ENCODE results near the gene PITHD1.
"Not testable (repeated sequence)": the region's sequence is repeated elsewhere in the genome, so short reads cannot be mapped to it uniquely, and the experiment has no call there.

The PITHD1 gene

DNA sequence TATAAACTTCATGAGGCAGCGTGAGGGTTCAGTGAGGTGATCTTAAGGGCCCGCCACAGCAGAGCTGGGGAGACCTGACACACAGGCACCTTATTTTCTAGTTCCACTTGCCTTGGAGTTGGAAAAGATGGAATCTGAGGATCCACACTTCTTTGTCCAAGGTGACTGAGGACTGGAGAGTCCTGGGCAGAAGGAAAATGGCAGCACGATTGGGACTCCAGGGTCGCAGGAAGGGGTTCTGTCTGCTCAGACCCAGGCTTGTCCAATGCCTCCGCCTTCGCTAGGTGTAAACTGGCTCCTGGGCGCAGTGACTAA lies 21.0 kb downstream of the PITHD1 start:
- no peak for DNase-seq (ENCODE audit: low read depth)

DNA sequence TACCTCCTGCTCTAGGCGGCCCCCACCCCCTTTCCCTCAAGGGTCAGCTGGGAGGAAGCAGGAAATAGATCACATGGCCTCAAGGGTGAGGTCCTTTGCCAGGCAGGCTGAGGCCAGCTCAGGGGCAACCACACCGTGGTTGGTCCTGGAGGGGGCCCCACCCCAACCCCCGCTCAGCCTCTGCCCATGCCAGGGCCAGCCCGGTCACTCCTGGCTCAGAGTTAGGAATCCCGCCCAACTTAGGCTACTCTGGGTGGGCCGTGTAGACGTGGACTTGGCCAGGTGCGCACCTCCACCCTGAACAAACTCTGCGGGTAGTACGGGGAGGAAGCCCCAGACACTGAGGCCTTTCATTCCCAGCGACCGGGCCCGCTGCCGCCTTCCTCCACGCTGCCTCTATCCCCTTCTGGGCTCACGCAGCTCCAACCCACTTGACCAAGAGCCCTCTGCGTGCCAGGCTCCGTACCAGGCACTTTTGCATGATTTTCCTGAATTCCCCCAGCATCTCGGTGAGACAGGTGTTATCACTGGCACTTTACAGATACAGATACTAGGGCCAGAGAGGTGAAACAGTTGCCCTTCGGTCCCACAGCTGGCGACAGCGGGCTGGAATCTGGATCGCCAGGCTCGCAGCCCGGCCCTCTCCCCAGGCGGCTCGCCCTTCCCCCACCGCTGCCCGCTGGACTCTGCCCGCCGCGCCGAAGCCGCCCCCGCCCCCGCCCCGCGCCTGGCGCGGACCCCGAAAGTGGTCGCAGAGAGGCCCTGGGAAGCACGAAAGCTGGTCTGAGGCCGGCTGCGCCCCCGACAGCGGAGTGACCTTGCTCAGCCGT lies 21.6 kb downstream of the PITHD1 start:
- peak; percentile 31 for DNase-seq (ENCODE audit: low read depth)

DNA sequence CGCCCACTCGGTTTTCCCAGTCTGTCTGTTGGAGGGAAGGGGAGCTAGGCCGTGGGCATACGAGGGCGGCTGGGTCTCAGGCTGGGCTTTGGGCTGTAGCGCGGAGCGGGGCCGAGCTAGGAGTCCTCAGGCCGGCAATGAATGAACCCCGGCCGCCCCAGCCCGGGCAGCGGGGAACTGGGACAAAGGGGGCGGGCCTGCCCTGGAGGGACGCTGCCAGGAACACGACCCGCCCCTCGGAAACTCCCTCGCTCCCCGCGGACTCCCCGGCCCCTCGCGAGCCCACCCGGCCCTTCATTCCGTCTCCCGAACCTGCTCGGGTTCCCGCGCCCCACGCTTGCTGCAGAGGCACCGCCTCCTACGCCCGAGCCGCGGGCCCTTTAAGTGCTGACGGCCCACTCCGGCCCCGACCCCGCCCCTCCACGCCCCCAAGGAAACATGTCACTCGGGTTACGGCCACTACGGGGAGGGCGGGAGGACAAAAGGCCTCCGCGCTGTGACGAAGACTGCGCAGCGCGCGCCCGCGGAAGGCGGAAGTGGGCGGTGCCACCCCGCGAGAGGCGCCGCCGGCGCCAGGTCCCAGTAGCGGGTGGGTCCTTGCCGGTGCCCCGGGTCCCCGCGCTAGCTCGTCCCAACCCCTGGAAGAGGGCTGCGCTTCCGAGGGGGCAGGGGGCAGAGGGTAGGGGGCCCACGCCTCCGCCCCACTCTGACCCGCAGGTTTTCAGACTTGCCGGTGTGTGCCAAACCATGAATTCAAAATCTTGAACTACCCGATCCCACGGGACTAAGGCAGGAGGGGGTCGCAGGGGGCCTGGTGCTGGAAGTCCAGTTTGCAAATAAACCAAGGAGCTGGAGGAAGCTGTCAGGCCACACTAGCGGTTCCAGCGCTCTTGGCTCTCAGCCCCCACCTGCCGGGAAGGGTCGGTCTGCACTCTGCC lies 22.5 kb downstream of the PITHD1 start, which contains the start of gene GALE:
Gene GALE (minus strand): TSS at position 355 of the 938 bp plus-strand sequence. CDS start 1,747 bp downstream, outside the sequence.
- DNase-seq (ENCODE audit: low read depth) = peak; percentile 90

DNA sequence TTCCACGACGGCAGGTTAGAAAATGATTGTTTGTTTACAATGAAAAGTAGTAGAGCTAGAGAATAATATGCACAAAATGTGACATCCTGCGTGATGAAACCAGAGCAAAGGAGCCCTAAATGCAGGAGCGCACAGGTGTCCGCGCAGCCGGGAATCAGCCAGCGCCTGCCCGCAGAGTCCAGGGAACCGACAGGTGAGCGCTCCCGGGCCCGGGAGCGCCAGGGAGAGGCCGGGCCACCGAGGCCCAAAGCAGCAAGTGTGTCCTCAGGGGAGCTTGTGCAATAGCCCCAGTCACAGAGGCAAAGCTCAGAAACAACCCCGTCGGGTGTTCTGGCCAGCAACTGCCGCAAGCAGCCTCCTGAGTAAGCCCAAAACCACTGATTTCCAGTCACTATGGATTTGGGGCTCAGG lies 23.1 kb downstream of the PITHD1 start:
- DNase-seq (ENCODE audit: low read depth) = no peak

DNA sequence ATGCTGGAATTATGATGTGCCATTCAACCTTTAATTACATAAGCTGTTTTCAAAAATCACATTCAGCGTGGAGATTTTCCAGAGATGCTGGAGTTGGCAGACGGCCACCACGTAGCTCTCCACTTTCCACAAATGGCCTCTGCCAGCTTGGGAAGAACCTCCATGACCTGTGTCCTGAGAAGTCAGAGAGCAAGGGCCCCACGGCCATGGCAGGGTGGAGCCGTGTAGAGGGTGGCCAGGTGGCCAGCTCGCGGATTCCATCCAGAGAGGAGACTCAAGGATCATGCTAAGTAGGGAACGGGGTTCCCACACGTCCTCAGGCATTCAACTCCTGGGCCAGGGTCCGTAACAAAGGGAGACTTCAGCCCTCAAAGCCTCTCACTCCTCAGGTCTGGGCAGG lies 23.7 kb downstream of the PITHD1 start:
- no peak for DNase-seq (ENCODE audit: low read depth)

DNA sequence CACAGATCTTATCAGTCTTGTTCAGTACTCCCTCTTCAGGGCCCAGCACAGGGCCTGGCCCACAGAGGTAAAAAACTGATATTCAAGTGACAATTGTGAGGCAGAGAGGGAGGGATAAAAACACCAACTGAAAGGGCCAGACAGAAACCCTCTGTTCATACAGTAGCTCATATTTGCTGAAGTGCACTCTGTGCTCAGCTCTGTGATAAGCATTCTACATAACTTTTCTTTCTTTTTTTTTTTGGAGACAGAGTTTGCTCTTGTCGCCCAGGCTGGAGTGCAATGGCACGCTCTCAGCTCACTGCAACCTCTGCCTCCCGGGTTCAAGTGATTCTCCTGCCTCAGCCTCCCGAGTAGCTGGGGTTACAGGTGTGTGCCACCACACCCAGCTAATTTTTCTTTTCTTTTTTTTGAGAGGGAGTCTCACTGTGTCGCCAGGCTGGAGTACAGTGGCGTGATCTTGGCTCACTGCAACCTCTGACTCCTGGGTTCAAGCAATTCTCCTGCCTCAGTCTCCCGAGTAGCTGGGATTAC lies 24.7 kb downstream of the PITHD1 start:
- DNase-seq (ENCODE audit: low read depth) = not testable (repeated sequence)

DNA sequence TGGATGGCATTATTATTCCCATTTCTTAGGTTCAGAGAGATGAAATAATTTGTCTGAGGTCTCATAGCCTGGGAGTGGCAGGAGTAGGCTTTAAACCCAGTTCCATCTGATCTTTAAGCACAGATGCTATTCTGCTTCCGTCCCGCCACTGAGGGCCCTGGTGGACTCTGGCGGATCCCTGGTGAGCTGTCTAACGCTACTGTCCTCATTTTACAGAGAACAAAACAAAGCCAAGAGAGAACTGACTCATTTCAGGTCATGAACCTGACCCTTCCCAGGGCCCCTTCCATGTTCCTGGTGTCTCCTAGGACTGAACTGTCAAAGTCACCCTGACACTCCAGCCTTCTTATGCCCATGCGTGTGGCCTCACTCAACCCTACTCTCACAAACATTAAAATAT lies 25.5 kb downstream of the PITHD1 start:
- DNase-seq (ENCODE audit: low read depth) = no peak

DNA sequence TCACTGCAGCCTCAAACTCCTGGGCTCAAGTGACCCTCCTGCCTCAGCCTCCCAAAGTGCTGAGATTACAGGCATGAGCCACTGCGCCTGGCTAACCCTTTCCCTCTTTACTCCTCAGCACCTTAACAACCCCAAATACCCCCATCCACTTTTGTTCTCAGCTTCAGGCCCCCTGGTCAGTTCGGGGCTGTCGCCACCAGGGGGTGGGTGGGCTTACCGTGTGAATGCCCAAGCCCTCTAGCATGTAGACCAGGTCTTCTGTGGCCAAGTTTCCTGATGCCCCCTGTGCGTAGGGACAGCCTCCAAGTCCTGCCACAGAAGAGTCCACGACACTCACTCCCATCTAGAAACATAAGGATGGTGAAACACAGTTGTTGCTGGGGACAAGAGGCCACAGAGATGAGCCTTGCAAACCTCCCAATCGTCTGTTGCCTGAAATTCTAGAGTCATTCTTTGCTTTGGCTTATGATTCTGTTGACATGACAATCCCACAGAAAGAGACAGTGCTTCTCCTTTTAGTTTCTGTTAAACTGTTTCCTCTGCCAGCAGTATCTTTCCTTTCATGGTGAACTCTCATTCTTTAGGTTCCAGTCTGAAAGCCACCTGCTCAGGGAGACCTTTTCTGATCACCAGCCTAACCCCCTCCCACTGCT lies 26.1 kb downstream of the PITHD1 start:
- no peak for DNase-seq (ENCODE audit: low read depth)

DNA sequence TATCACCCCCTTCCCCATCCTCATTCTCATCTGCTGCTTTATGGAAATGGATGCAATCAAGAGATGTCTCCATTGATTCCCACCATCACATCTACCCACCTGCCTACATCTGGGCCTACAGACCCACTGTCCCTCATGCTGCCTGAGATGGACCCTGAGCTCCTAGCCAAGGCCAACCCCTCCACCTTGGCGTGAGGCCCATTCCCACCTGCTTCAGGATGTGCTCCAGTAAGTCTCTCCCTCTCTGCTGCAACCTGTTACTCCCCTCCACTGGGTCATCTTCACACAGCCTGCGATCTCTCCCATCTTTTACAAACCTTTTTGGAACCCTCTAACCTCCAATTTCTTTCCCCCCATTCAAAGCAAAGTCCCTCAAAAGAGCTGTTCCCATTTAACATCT lies 26.8 kb downstream of the PITHD1 start:
- no peak for DNase-seq (ENCODE audit: low read depth)

DNA sequence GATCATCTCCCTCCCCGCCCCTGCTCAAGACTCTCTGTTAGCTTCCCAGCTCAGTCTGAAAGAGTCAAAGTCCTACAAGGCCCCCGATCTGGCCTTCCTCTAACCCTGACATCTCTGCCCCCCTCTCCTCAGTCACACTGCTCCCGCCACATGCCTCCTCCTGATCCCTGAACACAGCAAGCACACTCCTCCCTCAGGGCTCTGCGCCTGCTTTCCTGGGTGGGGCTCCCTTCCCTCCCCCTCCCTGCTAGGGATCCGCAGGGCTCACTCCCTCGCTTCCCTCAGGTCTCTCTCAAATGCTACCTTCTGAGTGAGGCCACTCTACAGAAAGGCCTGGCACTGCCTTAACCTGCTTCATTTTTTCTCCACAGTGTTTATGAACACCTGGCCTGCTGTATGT lies 28.1 kb downstream of the PITHD1 start:
- DNase-seq (ENCODE audit: low read depth) = no peak

DNA sequence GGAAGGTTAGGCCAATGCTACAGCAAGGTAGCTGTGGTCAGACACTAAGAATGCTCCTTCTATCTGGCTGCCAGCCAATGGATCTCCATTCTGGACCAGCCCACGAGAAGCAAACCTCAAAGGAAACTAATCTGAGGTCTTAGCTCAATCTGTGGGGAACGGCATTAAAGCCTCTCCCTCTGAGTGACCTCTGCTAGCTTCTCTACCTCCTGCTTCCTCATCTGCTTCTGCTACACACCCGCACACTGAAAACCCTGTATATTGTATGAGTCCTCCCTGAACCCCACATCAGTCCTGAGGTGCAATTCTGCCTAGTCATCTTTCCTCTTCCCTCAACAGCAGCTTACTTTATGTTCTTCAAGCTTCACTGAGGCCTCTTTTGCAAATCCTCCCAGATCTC lies 29.2 kb downstream of the PITHD1 start:
- no peak for DNase-seq (ENCODE audit: low read depth)

DNA sequence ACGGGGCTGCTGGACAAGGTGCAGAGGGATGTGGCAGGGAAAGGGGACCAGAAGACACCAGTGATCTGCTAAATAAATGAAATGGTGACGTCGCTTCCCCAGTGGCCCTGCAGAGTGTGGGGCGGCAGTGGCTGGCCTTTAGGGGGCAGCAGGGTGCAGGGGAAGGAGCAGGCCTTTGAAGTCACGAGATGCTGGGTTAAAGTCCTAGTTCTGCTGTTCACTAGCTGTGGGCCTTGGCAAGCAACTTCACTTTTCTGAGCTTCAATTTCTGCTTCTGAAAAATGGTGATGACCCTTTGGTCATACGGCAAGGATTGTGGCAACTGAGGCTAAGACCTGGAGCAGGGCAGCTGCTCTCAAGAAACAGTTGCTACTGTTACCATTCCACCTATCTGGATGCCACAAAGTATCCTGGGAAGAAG lies 31.5 kb downstream of the PITHD1 start:
- DNase-seq (ENCODE audit: low read depth) = no peak

DNA sequence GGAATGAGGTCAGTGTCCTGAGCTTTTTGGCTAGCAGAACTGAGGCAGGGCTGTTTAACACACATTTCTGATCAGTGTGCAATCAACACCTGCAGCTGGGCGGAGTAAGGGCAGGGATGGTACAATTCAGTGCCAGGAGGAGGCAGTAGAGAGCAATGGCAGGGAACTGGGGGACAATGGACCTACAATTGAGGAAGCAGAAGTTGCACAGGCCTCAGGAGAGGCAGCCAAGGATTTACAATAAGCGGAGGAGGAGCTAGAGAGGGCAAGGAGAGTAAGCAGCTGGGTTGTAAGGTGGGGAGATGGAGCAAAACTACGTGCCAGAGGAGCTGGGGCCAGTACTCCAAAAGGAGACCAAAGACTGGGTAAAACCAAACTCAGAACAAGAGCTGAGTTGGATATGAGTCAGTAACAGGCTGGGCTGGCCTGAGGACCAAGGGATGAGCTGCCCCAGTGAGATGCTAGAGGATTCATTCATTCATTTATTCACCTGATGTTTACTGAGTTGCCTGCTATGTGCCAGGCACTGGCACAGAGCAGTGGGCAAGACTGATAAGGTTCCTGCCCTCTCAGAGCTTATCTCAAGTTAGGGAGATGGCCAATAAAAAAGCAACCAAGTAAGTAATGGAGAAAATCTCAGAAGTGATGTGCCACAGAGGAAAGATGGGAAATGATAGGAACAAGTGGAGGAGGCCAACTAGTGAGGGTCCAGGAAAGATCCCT lies 32.8 kb downstream of the PITHD1 start:
- no peak for DNase-seq (ENCODE audit: low read depth)

DNA sequence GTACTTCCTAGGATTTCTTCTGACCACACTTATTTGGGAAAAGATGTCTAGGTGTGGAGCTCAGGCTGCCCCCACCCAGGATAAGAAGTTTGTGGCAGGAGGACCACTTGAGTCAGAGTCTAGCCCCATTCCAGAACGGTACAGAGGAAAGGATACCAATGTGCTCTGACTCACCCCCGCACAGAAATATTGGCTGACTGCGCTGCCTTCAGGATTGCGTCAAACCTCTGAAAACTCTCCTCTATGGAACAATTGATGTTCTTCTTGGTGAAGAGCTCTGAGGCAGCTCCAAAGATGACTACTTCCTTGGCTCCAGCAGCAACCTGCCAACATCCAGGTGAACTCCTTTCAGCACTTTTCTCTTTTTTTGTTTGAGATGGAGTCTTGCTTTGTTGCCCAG lies 35.8 kb downstream of the PITHD1 start:
- no peak for DNase-seq (ENCODE audit: low read depth)

DNA sequence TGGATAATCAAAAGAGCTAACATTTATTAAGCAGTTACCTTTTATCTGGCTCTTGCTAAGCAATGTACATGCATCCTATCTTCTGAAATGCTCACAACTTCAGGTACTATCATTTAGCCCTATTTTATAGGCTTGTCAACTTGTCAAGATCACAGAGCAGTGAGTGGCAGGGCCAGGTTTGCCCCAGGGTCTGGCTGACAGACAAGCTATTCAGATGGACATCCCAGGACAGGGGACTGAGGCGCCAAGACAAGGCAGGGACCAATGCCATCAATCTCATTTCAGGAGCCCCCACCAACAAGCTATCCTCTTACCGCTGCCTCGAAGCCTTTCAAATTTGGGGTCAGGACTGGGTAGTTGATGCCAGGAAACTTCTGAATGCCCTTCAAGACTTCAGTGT lies 38.1 kb downstream of the PITHD1 start:
- DNase-seq (ENCODE audit: low read depth) = no peak

DNA sequence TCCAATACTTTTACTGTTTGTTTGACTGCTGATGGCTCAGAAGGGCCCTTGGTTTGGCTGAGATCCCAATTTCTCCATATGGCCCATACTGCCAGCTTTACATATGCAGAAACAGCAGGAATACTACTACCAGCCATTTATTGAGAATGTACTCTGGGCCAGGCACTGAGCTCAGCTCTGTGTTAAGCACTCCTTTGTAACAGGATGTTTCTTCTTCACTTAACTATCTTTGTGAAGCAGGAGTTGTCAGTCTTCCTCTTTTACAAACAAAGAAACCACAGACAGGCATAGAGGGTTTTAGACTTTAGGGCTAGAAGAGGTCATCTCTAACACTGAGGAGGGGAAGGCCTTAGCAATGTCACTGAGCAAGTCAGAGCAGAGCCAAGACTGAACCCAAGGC lies 38.7 kb downstream of the PITHD1 start:
- no peak for DNase-seq (ENCODE audit: low read depth)

DNA sequence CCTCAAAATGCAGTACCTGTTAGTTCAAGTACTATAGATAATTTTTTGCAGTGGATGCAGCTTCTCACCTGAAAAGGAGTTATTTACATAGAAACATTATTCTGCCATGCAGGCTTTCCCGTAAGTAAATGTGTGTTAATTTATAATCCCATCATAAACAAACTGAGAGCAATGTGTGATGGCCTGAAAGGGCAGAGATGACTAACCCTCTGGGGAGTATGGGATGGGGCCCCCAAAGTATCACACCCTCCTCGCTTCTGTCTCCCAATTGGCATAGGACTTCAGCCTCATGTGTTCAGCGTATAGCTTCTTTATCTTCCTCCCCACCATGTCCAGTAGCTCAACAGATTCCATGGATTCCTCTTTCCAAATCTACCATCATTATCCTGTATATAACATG lies 39.4 kb downstream of the PITHD1 start:
- DNase-seq (ENCODE audit: low read depth) = no peak

DNA sequence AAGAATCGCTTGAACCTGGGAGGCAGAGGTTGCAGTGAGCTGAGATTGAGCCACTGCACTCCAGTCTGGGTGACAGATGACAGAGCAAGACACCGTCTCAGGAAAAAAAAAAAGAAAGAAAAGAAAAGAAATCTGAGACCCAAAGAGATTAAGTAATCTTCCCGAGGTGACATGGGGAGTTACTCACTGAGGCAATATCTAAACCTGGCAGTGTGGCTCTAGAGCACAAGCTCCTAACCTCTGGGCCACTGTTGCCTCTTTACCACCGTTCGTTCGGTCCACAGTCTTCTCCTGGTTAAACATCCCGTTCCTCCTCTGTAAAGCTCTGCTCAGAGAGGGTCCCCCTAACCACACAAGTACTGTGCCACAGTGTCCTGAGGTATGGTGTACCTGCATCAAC lies 45.5 kb downstream of the PITHD1 start:
- DNase-seq (ENCODE audit: low read depth) = no peak

DNA sequence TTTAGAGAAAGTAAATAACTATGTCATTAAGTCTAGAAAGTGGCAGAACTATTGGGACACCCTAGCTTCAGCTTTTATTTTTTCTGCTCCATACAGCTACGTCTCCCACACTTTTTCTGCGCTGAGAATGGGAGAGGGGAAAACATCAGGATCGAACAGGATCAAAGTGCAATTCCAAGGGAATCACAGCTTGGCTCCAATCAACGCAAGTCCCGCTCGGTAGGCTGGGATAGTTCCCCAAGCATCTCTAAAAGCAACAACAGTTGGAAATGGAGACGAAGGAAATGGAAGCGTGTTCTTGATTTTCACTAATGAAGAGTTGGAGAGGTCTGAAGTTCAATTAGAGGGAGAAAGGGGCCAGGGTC lies 46.5 kb downstream of the PITHD1 start:
- DNase-seq (ENCODE audit: low read depth) = no peak

DNA sequence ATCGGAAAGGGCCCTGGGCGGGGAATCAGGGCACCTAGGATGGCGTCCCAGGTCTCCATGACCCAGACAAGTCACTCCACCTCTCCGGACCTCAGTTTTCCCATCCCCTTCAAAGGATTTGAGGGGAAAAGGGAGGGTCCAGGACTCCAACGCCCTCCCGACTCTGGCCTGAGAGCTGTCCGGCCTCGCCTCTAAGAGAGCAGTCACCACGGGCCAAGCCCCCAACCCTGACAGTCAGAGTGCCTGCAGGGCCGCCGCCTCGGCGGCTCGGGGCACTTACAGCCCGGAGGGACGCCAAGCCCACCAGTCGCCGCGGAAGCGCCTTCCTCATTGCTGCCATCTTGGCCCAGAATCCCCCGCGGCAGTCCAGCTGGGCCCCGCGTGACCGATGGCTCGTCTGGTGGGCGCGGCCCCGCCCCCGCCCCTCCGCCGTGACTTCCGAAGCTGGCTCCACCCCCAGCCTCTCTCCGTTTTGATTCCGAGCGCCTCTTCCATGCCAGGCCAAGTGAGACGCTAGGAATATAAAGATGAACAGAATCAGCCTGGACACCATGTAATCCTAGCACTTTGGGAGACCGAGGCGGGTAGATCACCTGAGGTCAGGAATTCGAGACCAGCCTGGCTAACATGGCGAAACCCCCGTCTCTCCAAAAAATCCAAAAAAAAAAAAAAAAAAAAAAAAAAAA lies 47.0 kb downstream of the PITHD1 start, which contains the start of gene HMGCL:
Gene HMGCL (minus strand): TSS at position 354 of the 686 bp plus-strand sequence. CDS start 14 bp downstream, at position 340.
- peak; percentile 83 for DNase-seq (ENCODE audit: low read depth)
